22Rv1 (cell line): ENCODE results near the gene AEBP1.

ENCODE experiments used
- H3K27ac ChIP-seq: fragments of 450-650 bp; 2 replicates; pipeline ENCODE4 v1.5.1; 2017
- ZFX ChIP-seq: fragments of 450-650 bp; IDR thresholded peaks from 2 replicates; pipeline ENCODE4 v1.6.1; 2017; ENCODE audit warnings: antibody characterized with exemption, borderline replicate concordance
- TF ChIP-seq, protein P1 (sequence below): fragments of 450-650 bp; IDR thresholded peaks from 2 replicates; pipeline ENCODE4 v1.5.1; 2017; ENCODE audit warnings: mild to moderate bottlenecking

The AEBP1 gene

DNA sequence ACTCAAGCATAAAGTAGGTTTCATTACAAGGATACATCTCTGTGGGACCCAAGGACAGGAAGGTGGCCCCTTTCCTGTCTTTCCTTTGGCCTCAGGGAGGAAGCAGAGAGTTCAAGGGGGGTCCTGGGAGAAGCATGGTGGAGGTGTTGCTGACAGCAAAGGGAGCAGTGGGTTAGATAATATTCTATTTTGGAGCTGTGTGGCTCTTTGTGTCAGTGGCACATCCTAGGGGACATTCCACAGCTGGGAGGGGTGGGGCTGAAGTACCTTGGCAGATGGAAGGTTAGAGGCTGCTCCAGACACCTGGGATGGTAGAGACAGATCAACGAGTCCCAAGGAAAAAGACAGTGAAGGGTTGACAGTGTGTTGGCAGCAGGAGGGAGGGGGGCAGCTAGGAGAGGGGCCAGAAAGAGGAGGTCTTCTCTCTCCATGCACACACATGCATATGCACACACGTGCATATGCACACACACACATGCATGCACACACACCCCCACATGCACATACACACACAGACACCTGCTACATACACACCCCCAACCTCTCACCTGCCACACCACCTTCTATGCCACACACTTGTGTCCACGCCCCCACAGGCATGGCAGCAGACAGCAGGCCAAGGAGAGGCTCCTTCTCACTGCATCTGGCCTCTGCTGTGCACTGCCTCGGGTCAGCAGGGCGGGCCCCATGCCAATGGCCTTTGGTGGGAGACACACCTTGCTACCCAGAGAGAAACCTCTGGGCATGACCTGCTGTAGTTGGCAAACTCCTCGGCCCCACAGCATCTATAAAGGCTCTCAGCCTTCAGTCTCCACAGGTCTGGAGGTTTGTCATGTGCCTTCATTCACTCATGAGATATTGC, 24.8 kb downstream of the AEBP1 start:
- no peak overlapping the region for H3K27ac ChIP-seq
- TF ChIP-seq, protein P1, sequence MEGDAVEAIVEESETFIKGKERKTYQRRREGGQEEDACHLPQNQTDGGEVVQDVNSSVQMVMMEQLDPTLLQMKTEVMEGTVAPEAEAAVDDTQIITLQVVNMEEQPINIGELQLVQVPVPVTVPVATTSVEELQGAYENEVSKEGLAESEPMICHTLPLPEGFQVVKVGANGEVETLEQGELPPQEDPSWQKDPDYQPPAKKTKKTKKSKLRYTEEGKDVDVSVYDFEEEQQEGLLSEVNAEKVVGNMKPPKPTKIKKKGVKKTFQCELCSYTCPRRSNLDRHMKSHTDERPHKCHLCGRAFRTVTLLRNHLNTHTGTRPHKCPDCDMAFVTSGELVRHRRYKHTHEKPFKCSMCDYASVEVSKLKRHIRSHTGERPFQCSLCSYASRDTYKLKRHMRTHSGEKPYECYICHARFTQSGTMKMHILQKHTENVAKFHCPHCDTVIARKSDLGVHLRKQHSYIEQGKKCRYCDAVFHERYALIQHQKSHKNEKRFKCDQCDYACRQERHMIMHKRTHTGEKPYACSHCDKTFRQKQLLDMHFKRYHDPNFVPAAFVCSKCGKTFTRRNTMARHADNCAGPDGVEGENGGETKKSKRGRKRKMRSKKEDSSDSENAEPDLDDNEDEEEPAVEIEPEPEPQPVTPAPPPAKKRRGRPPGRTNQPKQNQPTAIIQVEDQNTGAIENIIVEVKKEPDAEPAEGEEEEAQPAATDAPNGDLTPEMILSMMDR: no peak
- no peak for TF ChIP-seq ZFX

DNA sequence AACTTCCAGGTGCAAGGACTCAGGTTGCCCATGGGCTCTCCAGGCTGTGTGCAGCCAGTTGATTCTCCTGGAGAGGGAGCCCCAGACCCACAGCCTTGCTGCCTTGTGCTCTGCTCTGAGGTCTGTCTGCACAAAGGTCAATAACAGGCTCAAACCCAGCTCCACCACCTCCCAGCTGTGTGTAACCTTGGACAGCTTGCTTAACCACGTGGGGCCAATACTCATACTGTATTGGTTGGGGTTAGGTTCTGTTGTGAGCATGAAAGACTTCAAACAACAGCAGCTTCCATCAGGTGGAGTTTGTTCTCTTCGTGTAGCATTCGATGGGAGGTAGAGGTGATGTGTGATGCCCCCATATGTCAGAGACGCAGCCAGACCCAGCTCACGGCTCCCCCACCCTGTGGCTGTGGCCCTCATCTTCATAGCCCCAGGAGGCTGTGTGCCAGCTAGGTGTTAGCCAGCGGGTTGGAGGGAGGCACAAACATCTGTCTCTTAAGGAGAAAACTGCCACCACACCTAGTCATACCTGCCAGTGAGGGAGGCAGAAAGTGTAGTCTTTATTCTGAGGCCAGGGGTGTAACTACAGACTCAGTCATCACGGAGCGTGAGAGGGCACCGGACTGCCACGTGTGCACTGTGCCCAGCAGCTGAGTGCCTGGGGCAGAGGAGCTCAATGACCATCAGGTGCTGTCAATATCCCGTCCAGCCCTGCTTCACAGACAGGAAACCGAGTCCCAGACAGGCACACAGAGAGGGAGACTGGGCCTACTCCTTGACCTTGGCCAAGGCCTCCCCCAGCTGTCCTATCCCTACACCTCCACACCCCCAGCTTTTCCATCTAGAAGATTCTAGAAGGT, 27.3 kb downstream of the AEBP1 start:
- no peak for TF ChIP-seq ZFX
- TF ChIP-seq, protein P1: peak; percentile 44
- H3K27ac ChIP-seq: no peak overlapping the region

DNA sequence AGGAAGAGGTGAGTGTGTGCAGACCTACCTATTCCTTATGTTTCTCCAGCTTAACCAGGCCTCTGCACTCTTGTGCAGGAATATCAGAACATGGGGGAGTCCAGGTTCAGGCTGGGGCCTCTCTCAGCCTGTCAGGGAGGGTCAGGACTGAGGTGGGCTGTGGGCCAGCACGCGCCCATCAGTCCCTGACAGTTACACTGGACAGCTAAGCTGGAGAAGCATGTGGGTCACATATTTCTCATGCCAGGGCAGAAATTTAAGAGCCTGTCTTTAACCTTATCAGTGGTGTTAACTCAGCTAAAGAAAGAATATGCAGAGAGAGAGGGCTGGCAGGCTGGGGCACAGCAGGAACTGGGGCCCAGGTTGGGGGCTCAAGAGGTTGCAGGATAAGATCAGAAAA, 27.9 kb downstream of the AEBP1 start:
- TF ChIP-seq ZFX: no peak
- TF ChIP-seq, protein P1: no peak
- no peak overlapping the region for H3K27ac ChIP-seq

DNA sequence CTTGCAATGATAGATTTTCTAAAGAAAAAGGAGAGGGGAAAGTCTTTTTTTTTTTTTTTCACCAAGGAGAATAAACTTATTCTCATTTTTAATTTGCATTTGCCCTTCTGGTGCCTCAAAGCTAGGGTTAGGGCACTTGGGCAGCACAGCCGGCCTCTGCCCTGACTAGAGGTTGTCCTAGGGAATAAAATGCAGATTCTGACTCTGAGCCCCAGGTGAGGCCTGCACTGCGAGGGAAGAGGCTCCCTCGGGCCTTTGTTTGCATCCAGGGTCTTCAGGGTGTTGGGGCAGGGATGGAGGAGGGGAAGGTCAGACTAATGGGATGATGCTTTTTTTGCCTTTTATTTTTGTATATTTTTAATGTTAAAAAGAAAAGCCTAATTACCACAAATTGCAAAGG, 29.1 kb downstream of the AEBP1 start:
- H3K27ac ChIP-seq: no peak overlapping the region
- TF ChIP-seq, protein P1: no peak
- TF ChIP-seq ZFX: no peak

DNA sequence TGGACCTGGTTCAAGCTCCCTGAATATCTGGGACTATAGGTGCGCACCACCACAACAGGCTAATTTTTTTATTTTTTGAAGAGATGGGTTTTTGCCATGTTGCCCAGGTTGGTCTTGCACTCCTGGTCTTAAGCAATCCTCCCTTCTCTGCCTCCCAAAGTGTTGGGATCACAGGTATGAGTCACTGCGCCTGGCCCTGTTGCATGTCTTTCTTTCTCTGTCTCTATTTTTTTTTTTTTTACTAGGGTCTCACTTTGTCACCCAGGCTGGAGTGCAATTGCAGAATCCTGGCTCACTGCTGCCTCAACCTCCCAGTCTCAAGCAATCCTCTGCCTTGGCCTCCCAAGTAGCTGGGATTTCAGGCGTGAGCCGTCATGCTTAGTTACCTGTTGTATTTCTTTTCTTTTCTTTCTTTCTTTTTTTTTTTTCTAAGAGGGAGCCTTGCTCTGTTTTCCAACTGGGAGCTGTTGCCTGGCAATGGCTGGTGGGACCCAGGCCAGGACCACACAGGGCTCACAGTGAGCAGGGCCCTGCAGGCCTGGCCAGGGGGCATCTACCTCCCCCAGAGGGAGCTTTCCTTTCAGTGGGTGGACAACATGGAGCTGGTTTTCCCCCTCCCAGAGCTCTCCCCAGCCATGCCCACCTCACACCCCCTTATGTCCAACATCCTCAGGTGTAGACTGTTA, 30.9 kb downstream of the AEBP1 start:
- H3K27ac ChIP-seq: no peak overlapping the region
- no peak for TF ChIP-seq ZFX
- TF ChIP-seq, protein P1: no peak

DNA sequence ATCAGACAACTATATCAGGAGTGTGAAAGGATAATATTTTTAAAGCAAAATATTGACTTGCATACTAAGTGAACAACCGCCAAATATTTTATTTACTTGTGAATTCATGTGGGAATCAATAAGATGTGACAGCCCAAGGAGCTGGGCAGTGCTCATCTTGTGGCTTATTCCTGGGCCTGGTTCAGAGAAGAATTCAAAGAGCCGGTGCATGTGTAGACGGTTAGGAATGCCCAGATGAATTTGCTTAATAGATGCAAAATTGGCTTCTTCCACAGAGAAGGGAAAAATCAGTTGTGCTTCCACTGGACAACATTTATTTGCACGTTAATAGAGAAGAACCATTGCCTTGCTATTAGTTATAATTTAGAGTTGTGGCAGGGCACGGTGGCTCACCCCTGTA, 32.6 kb downstream of the AEBP1 start:
- TF ChIP-seq, protein P1: no peak
- no peak for TF ChIP-seq ZFX
- no peak overlapping the region for H3K27ac ChIP-seq
